ENCODE measurements around the gene CDKAL1.

DNA sequence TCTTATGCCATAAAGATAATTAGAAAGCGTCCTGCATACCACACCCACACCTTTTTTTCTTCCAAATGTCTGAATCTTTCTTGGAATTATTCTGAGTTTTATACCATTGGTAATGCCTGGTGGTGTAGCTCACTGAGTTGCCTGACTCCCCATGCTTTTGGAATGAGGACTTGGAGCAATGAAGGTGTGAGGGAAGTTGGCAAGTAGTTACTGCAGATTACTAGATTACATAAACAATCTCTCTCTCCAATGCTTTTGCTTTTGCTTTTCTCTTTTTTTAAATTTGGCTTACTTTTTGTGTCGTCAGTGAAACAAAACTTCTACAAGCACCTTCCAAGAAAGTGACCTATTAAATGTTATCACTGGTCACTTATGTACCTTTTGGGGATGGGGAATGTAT lies 653.2 kb downstream of the CDKAL1 start:
- TF ChIP-seq, protein P1, sequence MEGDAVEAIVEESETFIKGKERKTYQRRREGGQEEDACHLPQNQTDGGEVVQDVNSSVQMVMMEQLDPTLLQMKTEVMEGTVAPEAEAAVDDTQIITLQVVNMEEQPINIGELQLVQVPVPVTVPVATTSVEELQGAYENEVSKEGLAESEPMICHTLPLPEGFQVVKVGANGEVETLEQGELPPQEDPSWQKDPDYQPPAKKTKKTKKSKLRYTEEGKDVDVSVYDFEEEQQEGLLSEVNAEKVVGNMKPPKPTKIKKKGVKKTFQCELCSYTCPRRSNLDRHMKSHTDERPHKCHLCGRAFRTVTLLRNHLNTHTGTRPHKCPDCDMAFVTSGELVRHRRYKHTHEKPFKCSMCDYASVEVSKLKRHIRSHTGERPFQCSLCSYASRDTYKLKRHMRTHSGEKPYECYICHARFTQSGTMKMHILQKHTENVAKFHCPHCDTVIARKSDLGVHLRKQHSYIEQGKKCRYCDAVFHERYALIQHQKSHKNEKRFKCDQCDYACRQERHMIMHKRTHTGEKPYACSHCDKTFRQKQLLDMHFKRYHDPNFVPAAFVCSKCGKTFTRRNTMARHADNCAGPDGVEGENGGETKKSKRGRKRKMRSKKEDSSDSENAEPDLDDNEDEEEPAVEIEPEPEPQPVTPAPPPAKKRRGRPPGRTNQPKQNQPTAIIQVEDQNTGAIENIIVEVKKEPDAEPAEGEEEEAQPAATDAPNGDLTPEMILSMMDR (IDR thresholded peaks at IDR 0.05; ENCODE audit: poor library complexity), result no peak
- TF ChIP-seq EZH2 (IDR thresholded peaks at IDR 0.05; ENCODE audit: borderline replicate concordance), result no peak

Data from hepatocyte (in vitro differentiated cells).